HG03060 (cell line): Measurements from ENCODE around the gene CELA2B.
"Not testable (repeated sequence)": the region's sequence is repeated elsewhere in the genome, so short reads cannot be mapped to it uniquely, and the experiment has no call there.

Experiments used
- ATAC-seq: cut with Tn5 transposase; IDR thresholded peaks from one replicate; pipeline ENCODE4 v1.9.1; 2021; ENCODE audit warnings: low read depth, moderate number of reproducible peaks; ENCODE audit not compliant: unreplicated experiment

The CELA2B gene

DNA sequence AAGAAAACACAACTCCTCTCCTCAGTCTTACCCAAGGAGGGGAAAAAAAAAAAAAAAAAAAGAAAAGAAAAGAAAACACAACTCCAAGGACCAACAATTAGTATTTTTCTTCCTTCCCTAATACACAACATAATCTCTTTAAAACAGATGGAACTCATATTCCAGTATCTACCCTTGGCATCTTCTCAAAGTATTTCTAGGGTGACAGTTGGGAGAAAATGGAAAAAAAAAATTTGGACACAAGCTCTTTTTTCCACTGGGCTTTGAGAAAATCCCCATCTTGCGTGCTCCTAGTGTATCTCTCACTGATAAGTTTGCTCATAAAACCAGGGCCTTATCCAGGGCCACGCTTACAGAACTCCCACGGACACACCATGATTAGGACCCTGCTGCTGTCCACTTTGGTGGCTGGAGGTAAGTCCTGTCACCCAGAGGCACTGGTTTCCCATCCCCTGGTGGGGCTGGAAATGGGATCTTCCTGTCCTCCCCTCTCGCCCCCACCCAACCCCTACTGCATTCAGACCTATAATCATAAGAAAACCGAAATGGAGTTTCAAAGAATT lies at the start of gene CELA2B:
CELA2B (plus strand) TSS at position 353 of the 563 bp plus-strand sequence; CDS start at position 375, 22 bp downstream.
- ATAC-seq, result no peak

DNA sequence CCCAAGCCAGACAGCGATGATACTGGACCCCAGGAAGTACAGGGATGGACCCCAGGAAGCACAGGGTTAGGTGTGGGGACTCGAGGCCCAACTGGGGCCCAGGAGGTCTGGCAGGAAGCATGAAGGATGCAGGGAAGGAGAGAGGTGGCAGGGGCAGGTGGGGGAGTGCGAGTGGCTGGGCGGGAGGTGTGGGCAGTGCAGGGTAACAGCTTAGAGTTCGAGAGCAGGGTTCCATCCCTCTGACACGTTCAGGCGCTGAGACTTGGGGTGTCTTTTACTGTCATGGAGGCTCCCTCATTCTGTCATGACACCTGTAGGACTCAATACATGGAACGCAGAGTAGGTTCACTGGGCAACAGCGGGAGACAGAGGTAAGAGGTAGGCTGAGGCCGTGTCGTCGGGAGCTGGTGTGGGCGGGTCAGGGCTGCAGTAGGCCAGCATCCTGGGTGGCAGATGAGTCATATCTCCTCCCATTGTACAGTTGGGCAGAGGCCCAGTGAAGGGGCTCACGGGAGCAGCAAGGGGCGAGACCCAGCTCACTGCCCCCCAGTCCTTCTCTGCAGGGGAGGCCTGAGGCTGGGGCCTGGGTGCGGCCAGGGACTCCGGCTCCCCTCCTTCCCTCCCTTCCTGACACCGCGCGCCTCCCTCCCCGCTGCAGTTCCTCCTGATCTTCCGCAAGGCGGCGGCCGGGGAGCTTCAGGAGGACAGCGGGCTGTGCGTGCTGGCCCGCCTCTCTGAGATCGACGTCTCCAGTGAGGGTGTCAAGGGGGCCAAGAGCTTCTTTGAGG lies 49.2 kb upstream of the CELA2B start:
- no peak for ATAC-seq

DNA sequence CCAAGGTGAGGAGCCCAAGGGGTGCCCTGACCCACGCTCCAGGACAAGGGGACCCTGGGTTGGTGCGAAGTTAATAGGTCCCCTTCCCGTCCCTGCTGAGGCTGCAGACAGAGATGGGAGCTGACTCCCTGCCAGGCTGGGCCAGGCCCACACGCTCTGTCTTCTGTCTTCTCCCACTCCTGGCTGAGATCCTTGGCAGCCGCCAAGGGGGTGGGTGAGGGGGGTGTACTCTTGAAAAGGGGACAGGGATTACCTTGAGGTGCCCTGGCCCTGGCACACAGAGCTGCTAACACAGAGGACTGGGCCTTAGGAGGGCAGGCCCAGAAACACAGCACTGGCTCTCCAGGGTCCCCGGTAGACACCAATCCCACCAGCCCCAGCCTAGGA lies 48.6 kb upstream of the CELA2B start:
- ATAC-seq, result no peak

DNA sequence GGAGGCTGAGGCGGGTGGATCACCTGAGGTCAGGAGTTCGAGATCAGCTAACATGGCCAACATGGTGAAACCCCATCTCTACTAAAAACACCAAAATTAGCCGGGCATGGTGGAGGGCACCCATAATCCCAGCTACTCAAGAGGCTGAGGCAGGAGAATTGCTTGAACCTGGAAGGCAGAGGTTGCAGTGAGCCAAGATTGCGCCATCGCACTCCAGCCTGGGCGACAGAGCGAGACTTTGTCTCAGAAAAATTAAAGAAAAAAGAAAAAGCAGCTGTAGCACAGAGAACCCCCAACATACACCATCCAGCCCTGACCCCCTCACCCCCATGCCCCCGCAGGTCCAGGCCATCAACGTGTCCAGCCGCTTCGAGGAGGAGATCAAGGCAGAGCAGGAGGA lies 47.7 kb upstream of the CELA2B start:
- ATAC-seq, result not testable (repeated sequence)

DNA sequence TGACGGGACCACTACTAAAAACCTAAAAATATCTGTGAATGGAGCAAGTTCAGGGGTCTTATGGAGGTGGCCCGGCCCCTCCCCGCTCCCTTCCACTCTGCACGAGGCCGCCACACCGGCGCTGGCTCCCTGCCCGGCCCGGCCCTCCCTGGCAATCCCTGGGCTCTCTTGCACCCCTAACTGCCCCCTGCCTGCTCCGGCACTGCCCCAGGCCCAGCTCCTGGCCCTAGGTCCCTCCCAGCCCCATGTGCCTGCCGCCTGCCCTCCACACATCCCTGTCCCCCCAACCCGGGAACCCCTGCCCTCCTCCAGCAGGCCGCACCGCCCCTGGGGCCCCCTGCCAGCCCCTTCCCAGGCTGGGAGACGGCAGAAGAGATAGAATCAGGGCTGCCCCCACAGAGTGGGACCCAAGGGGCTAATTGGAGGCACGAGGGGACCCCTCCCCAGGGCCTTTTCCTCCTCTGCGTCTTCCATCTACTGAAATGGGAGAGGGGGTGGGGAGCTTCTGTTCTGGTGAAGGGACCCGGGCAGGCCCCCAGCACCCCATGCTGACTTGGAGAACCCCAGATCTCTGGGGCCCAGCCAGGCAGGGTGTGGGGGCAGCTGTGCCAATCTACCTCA lies 47.0 kb upstream of the CELA2B start:
- ATAC-seq, result no peak

DNA sequence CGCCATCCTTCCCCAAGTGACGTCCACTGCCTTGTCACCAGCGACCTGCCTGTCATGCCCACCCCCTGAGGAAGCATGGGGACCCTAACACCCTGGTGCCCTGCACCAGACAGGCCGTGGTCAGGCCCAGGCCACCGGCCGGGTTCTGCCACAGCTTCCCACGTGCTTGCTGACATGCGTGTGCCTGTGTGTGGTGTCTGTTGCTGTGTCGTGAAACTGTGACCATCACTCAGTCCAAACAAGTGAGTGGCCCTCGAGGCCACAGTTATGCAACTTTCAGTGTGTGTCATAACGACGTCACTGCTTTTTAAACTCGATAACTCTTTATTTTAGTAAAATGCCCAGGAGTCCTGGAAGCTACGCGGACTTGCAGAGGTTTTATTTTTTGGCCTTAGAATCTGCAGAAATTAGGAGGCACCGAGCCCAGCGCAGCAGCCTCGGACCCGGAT lies 46.2 kb upstream of the CELA2B start:
- no peak for ATAC-seq

DNA sequence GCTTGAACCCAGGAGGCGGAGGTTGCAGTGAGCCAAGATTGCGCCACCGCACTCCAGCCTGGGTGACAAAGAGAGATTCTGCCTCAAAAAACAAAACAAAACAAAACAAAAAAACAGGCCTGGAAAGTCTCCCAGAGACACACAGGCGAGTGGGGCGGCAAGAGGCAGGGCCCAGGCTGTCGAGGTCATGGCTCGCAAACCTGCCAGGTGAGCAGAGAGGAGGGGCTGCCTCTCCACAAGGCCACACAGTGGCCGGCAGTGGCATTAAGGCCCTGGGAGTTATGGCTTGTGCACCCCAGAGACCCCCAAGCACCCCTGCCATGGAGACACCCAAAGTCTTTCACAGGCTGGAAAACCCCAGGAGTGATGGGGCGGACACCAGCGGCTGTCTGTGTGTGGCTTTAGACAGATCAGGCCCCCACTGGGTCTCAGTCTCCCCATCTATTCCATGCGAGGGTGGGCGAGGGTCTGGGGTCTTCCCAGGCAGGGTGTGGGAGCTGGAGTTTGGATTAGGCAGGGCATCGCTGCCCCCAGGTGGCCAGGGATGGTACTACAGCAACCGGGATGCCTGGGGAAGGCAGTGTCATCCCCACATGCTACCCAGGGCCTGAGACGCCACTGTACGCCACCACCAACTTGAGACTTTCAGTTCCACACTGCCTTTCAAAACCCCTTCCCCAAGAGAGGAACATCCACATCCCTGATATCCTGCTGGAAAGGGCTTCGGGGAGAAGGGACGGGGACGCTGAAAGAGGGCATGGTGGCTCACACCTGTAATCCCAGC lies 44.9 kb upstream of the CELA2B start:
- no peak for ATAC-seq

DNA sequence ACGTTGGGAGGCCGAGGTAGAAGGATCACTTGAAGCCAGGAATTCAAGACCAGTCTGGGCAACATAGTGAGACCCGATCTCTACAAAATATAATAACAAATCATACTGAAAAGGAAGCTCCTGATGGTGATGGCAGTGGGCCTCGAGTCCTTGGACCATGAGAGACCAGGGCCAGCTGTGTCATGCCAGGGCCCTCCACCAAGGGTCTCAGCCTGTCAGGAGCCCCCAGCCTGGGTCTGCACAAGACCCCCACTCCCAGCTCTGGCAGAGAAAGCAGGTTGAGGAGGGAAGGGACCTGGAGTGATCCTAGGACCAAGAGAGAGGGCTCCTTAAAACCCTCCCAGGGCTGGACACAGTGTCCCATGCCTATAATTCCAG lies 44.3 kb upstream of the CELA2B start:
- ATAC-seq, result no peak

DNA sequence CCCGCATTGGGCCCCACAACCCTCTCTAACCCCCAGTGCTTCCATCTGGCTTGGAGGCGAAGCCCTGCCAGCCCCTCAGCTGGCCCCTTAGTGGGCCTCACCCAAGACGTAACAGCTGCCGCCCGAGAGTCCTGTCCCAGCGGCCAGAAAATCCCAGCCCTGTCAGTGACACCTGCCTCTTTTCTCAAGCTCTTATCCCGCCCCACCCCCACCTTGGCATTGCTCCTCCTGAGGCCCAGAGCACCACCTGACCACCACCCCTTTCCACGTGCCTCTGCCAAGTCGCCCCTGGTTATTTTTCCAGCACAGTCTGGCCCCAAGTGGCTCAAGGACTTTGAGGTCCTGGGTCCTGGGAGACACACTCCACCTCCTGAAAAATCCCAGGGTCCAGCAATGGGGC lies 43.6 kb upstream of the CELA2B start:
- ATAC-seq, result no peak

DNA sequence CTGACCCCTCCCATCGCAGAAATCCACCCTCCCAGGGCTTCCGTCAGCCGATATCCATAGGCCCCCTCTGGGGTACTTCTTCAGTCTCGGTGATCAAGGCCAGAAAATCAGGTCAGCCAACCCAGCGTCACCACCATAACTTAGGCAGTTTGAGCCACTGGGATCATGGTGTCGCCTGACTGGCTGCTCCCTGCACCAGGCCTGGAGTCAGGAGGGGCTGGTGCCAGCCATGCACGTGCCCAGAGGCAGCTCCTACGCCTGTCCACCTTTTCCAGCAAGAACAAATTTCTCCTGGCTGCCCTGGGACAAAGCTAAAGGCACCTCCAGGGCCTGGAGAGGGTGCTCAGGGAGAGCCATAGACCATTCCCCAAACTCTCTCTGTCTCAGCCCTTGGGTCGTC lies 42.4 kb upstream of the CELA2B start:
- ATAC-seq, result no peak

DNA sequence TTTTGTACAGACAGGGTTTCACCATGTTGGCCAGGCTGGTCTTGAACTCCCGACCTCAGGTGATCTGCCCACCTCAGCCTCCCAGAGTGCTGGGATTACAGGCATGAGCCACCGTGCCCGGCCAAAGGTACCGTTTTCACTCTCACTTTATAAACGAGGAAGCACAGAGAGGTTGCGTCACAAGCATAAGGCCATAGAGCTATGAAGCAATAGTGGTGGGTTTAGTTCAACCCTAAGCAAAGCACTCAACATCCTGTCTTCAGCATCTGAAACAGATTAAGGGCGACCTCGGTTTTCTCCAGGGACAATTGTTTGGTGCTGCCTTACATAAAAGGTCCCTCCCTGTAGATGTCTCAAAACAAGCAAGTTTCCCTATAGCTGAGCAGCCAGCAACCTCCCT lies 41.2 kb upstream of the CELA2B start:
- ATAC-seq, result not testable (repeated sequence)

DNA sequence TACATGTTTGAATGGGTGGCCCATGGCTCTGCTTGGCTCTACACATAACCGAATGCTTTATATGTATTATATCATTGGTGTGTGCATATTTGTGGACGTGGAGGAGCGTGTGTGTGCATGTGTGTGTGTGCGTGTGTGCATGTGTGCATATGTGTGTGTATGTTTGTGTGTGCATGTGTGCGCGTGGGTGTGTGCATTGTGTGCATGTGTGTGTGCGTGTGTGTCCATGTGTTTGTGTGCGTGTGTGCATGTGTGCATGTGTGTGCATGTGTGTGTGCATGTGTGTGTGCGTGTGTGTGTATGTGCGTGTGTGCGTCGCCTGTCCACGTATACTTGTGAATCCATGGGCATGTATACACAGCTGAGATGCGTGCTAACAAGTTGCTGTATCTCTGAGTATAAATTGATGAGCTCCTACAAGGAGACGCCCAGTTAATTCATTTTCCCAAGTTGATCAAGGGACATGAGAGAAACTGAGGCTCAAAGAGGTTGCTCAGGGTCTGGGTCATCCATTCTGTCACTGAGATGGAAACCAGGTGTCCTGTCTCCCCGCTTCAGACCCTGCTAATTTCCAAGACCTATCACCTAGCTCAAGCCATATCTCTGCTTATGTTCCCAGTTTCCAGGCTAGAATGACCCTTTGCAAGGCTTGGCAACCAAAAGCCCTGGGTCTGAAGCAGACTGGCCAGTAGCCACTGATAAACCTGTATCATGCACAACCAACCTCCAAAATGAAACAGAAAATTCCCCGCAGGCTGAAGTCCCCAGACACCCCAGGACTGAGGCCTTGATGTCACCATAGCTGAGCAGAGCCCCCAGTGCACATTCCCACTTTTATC lies 40.4 kb upstream of the CELA2B start:
- no peak for ATAC-seq

DNA sequence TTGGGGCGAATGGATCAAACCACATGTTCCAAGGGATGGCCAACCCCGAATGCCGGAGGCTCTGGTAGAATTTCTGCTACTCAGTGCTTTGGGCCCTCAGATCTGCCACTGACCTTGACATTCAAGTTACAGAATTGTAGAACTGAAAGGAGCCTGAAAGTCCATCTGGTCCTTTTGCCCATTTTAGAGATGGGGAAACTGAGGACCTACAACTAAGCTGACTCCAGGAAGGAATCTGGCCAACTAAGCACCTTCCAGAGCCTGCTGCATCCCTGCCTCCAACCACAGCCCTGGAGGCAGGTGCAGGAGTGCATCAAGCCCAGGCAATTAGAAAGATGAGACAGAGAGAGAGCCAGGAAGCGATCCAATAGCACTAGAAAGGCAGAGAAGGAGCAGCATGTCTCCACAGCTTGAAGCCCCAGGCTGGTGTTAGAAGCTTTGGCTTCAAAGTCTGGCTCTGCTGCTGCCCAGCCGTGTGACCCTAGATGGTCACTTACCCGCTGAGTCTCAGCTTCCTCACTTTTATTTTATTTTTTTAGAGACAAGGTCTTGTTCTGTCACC lies 38.9 kb upstream of the CELA2B start:
- ATAC-seq, result no peak

DNA sequence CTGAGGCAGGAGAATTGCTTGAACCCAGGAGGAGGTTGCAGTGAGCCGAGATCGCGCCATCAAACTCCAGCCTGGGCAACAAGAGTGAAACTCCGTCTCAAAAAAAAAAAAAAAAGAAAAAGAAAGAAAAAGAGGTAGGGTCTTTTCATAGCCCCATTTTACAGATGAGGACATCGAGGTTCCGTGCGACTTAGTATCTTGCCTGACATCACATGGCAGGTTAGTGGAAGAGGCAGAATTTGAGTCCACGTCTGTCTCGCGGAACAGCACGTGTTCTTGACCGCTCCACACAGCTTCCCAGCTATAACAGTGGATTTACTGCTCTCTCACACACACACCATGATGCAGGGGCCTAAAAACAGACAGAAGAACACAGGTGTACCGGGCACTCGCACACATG lies 36.6 kb upstream of the CELA2B start:
- no peak for ATAC-seq

DNA sequence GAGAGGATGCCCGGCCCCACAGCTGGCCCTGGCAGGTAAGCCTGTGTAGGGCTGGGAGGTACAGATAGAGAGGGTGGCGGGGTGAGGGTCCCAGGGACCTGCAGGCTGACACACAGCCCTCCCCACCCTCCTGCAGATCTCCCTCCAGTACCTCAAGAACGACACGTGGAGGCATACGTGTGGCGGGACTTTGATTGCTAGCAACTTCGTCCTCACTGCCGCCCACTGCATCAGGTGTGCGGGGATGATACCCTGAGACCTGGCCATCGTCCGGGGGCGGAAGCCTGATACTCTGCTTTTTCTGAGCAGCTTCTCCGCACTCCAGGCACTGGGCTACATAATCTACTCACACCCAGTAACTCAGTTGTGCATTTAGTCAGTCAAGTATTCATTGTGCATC lies 35.5 kb upstream of the CELA2B start:
- no peak for ATAC-seq

DNA sequence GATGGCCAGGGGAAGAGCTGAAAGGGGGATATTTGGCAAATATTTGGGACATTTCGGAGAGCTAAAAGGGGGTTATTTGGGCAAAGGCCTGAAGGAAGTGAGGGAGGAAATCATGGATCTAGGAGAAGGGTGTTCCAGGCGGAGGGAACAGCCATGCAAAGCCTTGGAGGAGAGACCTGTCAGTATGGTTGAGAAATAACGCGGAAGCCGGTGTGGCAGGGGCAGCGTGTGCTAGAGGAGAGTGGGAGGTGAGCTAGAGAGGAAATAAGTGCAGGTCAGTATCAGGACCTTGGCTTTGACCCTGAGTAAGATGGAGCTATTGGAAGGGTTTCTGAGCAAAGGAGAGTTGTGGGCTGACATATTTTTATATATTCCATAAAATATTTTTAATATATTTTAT lies 34.7 kb upstream of the CELA2B start:
- no peak for ATAC-seq

DNA sequence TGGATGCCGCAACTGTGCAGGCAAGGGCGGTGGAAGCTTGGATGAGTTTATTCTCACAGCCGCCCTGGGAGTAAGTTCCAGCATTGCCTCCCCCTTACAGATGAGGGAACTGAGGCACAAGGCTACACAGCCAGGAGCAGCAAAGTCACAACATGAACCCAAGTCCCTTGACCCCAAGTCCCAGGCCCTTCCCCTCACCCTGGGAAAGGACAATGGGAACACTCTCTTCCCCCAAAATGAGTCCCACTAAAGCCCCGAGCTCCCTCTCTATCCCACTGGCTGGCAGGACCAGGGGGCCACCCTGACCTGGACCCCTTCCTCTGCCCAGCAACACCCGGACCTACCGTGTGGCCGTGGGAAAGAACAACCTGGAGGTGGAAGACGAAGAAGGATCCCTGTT lies 33.8 kb upstream of the CELA2B start:
- ATAC-seq, result no peak

DNA sequence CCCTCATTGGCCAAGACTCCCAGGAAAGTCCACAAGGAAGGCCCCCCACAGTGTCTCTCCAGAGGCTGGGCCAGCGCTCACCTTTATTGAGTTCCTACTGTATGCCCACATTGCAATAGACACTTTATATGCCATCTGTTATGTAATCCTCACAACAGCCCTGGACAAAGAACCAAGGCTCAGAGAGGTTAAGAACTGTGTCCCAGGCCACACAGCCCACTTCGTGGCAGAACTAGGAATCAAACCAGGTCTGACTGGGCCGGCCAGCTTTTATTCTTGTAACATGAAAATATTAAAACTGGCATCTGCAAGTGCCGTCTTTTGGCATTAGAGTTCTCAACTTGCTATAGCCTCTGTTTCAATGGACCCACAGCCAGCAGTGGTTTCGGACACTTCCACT lies 33.1 kb upstream of the CELA2B start:
- ATAC-seq, result no peak

DNA sequence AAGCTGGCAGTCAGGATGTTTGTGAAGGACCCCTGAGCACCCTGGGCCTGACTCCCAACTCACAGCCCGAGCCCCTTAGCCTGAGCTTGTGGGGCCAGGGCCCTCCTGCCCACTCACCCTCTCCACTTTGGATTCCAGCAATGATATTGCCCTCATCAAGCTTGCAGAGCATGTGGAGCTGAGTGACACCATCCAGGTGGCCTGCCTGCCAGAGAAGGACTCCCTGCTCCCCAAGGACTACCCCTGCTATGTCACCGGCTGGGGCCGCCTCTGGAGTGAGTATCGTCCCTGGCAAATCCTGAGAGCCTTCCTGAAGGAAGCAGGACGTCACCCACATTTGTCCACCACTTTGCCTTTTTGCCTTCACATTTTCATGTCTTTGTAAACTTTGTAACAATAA lies 32.6 kb upstream of the CELA2B start:
- ATAC-seq, result no peak
